ENCODE results near the gene APOBEC3A. TPM values are rescaled to one million over a fixed set of nuclear protein-coding genes. Genes with fewer than 3 reads are reported as not detected.

APOBEC3A gene
- total RNA-seq, 6 experiments from 2014 or later = 0.73 to 2.8 (median 1.1) TPM

DNA sequence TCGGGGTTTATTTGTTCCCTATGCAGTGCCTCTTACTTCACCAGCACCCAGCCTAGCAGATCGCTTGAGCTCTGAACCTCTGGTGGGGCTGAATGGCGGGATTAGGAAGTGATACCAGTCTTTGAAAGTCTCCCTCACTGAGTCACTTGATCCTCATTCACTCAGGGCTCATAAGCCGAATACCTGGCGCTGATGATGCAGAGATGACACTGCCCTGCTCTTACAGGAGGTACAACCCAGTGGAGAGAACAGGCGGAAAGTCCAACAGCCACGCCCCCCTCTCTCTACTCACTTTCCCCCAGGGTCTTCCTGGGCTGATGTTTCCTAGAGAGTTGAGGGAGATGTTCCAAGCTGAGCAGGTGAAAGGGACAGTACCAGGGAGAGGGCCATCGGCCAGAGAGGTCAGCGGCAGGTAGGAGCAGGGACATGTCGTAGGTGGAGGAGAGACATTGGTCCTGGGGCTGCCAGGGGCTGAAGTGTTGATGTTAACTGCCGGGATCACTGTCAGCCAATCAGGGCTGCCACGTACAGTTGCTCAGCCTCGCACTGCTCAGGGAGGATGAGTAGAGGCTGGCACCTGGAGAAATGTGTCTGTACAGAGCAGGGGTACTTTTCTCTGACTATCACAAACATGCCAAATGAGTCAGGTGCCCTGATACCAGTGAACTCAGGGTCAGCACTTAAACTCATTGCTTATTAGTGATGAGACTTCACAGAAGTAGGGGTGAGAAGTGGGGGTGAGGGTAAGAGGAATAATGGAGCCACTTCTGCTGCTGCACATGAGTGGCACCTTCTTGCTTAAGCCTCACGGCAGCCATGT is 9.9 kb upstream of the APOBEC3A start:
- Histone ChIP-seq H3K4me3 (no peak overlapping the region), H3K27ac (no peak overlapping the region), H3K9me3 (no peaks in the 10 kb centered on the region), H3K4me1 (no peaks in the 10 kb centered on the region), H3K36me3 (no peaks in the 10 kb centered on the region), H3K27me3 (no peaks in the 10 kb centered on the region)
- 41% methylated on average over 6 of the region's 14 CpGs for WGBS (ENCODE audit: insufficient coverage, low coverage, low lambda C conversion rate, missing lambda C conversion rate)
- no peak for ATAC-seq
- TF ChIP-seq CTCF (IDR thresholded peaks at IDR 0.05) (no peak), POLR2A (IDR thresholded peaks at IDR 0.05) (no peak)
- intact Hi-C loops (cut with DNase I) = no loop called here
- no peak for DNase-seq

GRCh38 chr22:38948181-38948940 is 9.0 kb upstream of the APOBEC3A start:
- WGBS (ENCODE audit: insufficient coverage, low coverage, low lambda C conversion rate, missing lambda C conversion rate) = 80% methylated on average over 3 of the region's 7 CpGs
- Histone ChIP-seq H3K9me3 (no peaks in the 10 kb centered on the region), H3K27ac (no peak overlapping the region), H3K4me3 (no peak overlapping the region), H3K27me3 (no peaks in the 10 kb centered on the region), H3K4me1 (no peaks in the 10 kb centered on the region), H3K36me3 (no peaks in the 10 kb centered on the region)
- no peak for TF ChIP-seq CTCF (IDR thresholded peaks at IDR 0.05)
- no peak for TF ChIP-seq POLR2A (IDR thresholded peaks at IDR 0.05)
- intact Hi-C loops (cut with DNase I) = no loop called here
- ATAC-seq (no peak), DNase-seq (no peak)

DNA sequence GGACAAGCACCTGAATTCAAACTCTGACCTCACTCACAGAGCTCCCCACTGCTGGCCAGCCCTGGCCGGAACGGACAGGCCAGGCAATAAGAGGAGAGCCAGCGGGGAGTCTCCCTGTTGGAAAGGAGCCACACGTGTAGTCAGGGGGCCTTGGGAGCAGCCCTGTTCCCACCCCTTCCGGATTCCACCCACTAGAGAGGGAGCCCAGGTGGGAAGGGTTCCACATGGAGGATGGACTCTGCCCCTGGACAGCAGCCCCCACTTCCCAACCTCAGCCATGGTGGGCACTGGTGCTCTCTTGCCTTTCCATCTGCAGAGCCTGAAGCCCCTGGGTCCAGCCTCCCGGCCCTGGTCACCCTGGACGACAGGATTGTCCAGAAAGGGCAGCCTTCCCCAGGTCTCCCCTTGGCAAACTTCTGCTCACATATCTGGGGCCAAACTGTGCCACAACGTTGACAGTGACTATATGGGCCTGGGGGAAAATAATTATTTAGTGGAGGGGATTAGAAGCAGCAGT is 7.5 kb upstream of the APOBEC3A start:
- H3K4me1 ChIP-seq = no peaks in the 10 kb centered on the region
- H3K27me3 ChIP-seq = no peaks in the 10 kb centered on the region
- intact Hi-C loops (cut with DNase I) = no loop called here
- TF ChIP-seq POLR2A (IDR thresholded peaks at IDR 0.05) (no peak), CTCF (IDR thresholded peaks at IDR 0.05) (no peak)
- ATAC-seq (peak in 1 of 4 donors; percentile 25), DNase-seq (no peak)
- no peak overlapping the region for H3K4me3 ChIP-seq
- no peak overlapping the region for H3K27ac ChIP-seq
- H3K36me3 ChIP-seq = no peaks in the 10 kb centered on the region
- WGBS (ENCODE audit: insufficient coverage, low coverage, low lambda C conversion rate, missing lambda C conversion rate) = 20% methylated on average over 1 of the region's 8 CpGs
- no peaks in the 10 kb centered on the region for H3K9me3 ChIP-seq

DNA sequence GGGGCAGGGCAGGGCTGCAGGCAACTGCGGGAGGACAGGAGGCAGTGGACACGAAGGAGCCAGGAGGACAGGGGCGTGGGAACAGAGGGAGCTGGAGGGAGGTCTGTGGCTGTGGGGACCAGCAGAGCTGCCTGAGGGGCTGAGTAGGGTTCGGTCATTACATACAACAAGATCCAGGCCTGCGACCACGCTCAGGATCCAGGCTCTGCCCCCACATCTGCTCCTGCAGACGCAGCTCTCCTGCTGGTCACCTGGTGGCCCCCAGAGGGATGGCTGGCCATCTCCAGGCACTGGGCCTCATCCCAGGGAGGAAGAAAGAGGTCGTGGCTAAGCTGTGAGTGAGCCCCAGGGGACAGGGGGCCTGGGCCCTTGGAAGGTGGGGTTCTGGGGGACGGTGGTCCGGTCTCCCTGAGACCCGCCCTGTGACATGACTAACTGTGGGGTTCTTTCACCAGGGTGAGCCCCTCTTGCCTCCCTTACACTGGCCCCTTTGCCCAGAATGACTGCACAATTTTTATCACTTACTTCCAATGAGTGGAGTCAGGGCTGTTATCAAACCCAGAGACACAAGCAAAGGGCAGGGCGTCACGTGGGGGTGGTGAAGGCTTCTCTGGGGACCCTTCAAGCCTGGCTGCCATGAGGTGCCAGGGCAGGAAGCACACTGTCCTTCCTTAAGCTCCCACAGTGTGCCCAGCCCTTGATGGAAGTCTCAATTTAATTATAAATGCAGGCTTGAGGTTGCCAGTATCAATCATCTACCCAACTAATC is 6.7 kb upstream of the APOBEC3A start:
- no peak for DNase-seq
- no peak overlapping the region for H3K27ac ChIP-seq
- intact Hi-C loops (cut with DNase I) = no loop called here

More for the DNA sequence above, 6.7 kb upstream of the APOBEC3A start:
- H3K36me3 ChIP-seq = no peaks in the 10 kb centered on the region
- no peaks in the 10 kb centered on the region for H3K4me1 ChIP-seq
- H3K4me3 ChIP-seq = no peak overlapping the region
- ATAC-seq = peak in 2 of 4 donors; percentile 7 to 12
- no peaks in the 10 kb centered on the region for H3K9me3 ChIP-seq
- 69% methylated on average over 4 of the region's 13 CpGs for WGBS (ENCODE audit: insufficient coverage, low coverage, low lambda C conversion rate, missing lambda C conversion rate)
- H3K27me3 ChIP-seq = no peaks in the 10 kb centered on the region
- TF ChIP-seq CTCF (IDR thresholded peaks at IDR 0.05) = no peak
- TF ChIP-seq POLR2A (IDR thresholded peaks at IDR 0.05) = no peak

All from right lobe of liver (tissue), 6 donors.